B cell (primary cell): ENCODE data around the gene FKBP8. TPM values are rescaled to one million over a fixed set of nuclear protein-coding genes. Genes with fewer than 3 reads are reported as not detected.

Source experiments
- ATAC-seq: fragments of 200-7000 bp; cut with Tn5 transposase; one replicate; pipeline ENCODE4 v1.10.0; 2021; ENCODE audit warnings: low read depth, mild to moderate bottlenecking, moderate number of reproducible peaks, moderate library complexity
- CTCF ChIA-PET: fragments of 350-600 bp; sonication (Branson Sonifier 250); formaldehyde crosslinking; loops from one replicate; lab custom pipeline; 2021; ENCODE audit warnings: antibody characterized with exemption, inconsistent platforms; lab: Charles Lee
- POLR2A ChIA-PET: fragments of 350-600 bp; sonication (Branson Sonifier 250); formaldehyde crosslinking; loops from one replicate; lab custom pipeline; 2021; ENCODE audit warnings: antibody characterized with exemption; lab: Charles Lee
- DNase-seq: peaks from one replicate; pipeline ENCODE4 v3.0.0; 2013
- H2AFZ ChIP-seq: 2 replicates; pipeline ENCODE4 v1.6.1; 2012; ENCODE audit warnings: mild to moderate bottlenecking, low read depth, low read length; ENCODE audit not compliant: insufficient read depth, poor library complexity, severe bottlenecking
- H3K27ac ChIP-seq, 2 donors: 1 replicate in 1 of 2; 2 replicates in 1 of 2; pipeline ENCODE4 v1.5.1; 2012 to 2013; ENCODE audit warnings: low read length in 2 of 2, mild to moderate bottlenecking in 2 of 2, moderate library complexity in 1 of 2
- H3K27me3 ChIP-seq, 4 experiments: fragments of 200-600 bp in 1 of 4; sonication (generic) in 1 of 4; replicated peaks in 1 of 4; 1 replicate in 2 of 4; 2 replicates in 2 of 4; pipeline versions ENCODE4 v1.6.1 to v1.7.0; 2013 to 2016; ENCODE audit warnings: low read length in 3 of 4, mild to moderate bottlenecking in 2 of 4, mixed read lengths in 1 of 4, moderate library complexity in 1 of 4; ENCODE audit not compliant: insufficient read depth in 4 of 4, control insufficient read depth in 3 of 4; ENCODE audit errors: control extremely low read depth in 1 of 4
- H3K36me3 ChIP-seq, 2 experiments: replicated peaks in 1 of 2; 1 replicate in 1 of 2; 2 replicates in 1 of 2; pipeline versions ENCODE4 v1.6.1 to v1.7.1; 2013; ENCODE audit warnings: low read length in 1 of 2; ENCODE audit not compliant: insufficient read depth in 2 of 2, control insufficient read depth in 1 of 2; ENCODE audit errors: control extremely low read depth in 1 of 2, extremely low read depth in 1 of 2
- H3K4me1 ChIP-seq, 2 donors: fragments of 200-600 bp in 1 of 2; sonication (generic) in 1 of 2; 1 replicate in 1 of 2; 2 replicates in 1 of 2; pipeline versions ENCODE4 v1.5.1 to v1.6.1; 2013 to 2017; ENCODE audit warnings: low read length in 2 of 2; ENCODE audit not compliant: control insufficient read depth in 2 of 2, insufficient read depth in 2 of 2
- H3K4me2 ChIP-seq: replicated peaks from 2 replicates; pipeline ENCODE3; 2012; ENCODE audit warnings: mild to moderate bottlenecking, low read depth, low read length; ENCODE audit not compliant: poor library complexity, severe bottlenecking
- H3K4me3 ChIP-seq, 5 experiments: fragments of 200-600 bp in 1 of 5; sonication (generic) in 1 of 5; 1 replicate in 3 of 5; 2 replicates in 2 of 5; pipeline versions ENCODE4 v1.5.1 to v1.7.0; 2011 to 2016; ENCODE audit warnings: low read length in 4 of 5, mild to moderate bottlenecking in 4 of 5, low read depth in 2 of 5, control low read depth in 1 of 5, moderate library complexity in 1 of 5; ENCODE audit not compliant: insufficient read depth in 1 of 5; ENCODE audit errors: control extremely low read depth in 1 of 5, extremely low read depth in 1 of 5
- H3K79me2 ChIP-seq: fragments of 200-600 bp; sonication (generic); one replicate; pipeline ENCODE4 v1.6.0; 2016; ENCODE audit warnings: low read length; ENCODE audit not compliant: control insufficient read depth, insufficient read depth
- H3K9ac ChIP-seq: fragments of 200-600 bp; sonication (generic); 2 replicates; pipeline ENCODE4 v1.6.1; 2017; ENCODE audit warnings: mild to moderate bottlenecking, low read length, moderate library complexity
- H3K9me3 ChIP-seq, 3 donors: one replicate each; pipeline versions ENCODE4 v1.6.1 to v1.7.1; 2013; ENCODE audit warnings: low read length in 2 of 3; ENCODE audit not compliant: control insufficient read depth in 2 of 3, insufficient read depth in 1 of 3; ENCODE audit errors: control extremely low read depth in 1 of 3
- H4K20me1 ChIP-seq: 2 replicates; pipeline ENCODE4 v1.6.0; 2012; ENCODE audit warnings: mild to moderate bottlenecking, low read length; ENCODE audit not compliant: insufficient read depth, control insufficient read depth, poor library complexity, severe bottlenecking
- H3K27ac Mint-ChIP-seq: one replicate; pipeline ENCODE4 v1.8.0; 2021; ENCODE audit warnings: mixed read lengths
- H3K27me3 Mint-ChIP-seq: one replicate; pipeline ENCODE4 v1.8.0; 2021; ENCODE audit warnings: mixed read lengths
- H3K4me1 Mint-ChIP-seq: one replicate; pipeline ENCODE4 v1.8.0; 2021; ENCODE audit warnings: mixed read lengths
- H3K4me3 Mint-ChIP-seq: one replicate; pipeline ENCODE4 v1.8.0; 2021; ENCODE audit warnings: mixed read lengths
- H3K9me3 Mint-ChIP-seq: one replicate; pipeline ENCODE4 v1.8.0; 2022; ENCODE audit warnings: mixed read lengths; ENCODE audit not compliant: insufficient read depth
- CTCF ChIP-seq: fragments of 200-600 bp; IDR thresholded peaks from one replicate; pipeline ENCODE4 v1.8.0; 2022; ENCODE audit warnings: antibody characterized with exemption, mild to moderate bottlenecking
- EZH2 ChIP-seq: IDR thresholded peaks from 2 replicates; pipeline ENCODE4 v1.6.1; 2012; ENCODE audit warnings: borderline replicate concordance, low read depth, mild to moderate bottlenecking, moderate library complexity, low read length; ENCODE audit not compliant: insufficient read depth, poor library complexity, severe bottlenecking
- WGBS: methylation state at CpG from one replicate; pipeline ENCODE4 v1.1.5; 2013; ENCODE audit warnings: missing lambda C conversion rate; ENCODE audit not compliant: insufficient coverage; 5-methylcytosine and 5-hydroxymethylcytosine counted together
- intact Hi-C: fragments of 100-400 bp; cut with micrococcal nuclease; formaldehyde crosslinking; loops from one replicate; pipeline ENCODE4 v1.10.0; 2022
- polyA plus RNA-seq: library from polyadenylated mRNA; depleted of rRNA; stranded (reverse); fragments of >200 nt; gene quantifications from 2 replicates; pipeline ENCODE4 v1.2.3, GENCODE V29; 2012
- total RNA-seq, 2 donors: library from RNA; stranded (reverse); fragments of 120-200 nt in 1 of 2; gene quantifications; 1 replicate in 1 of 2; 2 replicates in 1 of 2; pipeline versions ENCODE4 v1.2.3 to v1.2.4, GENCODE V29; 2013 to 2022

FKBP8 gene
- total and polyA plus RNA-seq, 2 donors (not counting 1 experiment from before 2014, with no cell fraction given), result 148 to 163 TPM

GRCh38 chr19:18519962-18520847 is 23.2 kb downstream of the FKBP8 start:
- Histone ChIP-seq H3K4me2 (peak overlapping the region; percentile 97), H3K4me1 (peaks cover 7 to 27% of the 10 kb centered on the region in 2 donors), H3K4me3 (peak overlapping the region; percentile 78 to 97 (median 89)), H3K79me2 (peaks cover 65% of the 10 kb centered on the region), H3K9me3 (no peaks in the 10 kb centered on the region), H3K9ac (peak overlapping the region; percentile 99), H2AFZ (peak overlapping the region; percentile 80), H4K20me1 (peaks cover 50% of the 10 kb centered on the region), H3K36me3 (peaks cover 0 to 4% of the 10 kb centered on the region in 2 experiments), H3K27ac (peak overlapping the region; percentile 95 to 98), H3K27me3 (no peaks in the 10 kb centered on the region)
- H3K27me3 Mint-ChIP-seq, result no peaks in the 10 kb centered on the region
- ChIA-PET POLR2A (interaction anchor here (0.7 to 4.2 kb wide), 3 partner anchors 37 to 69 kb away, joined by 3 to 44 read pairs (median 19); partner anchors contain the start of genes KXD1, REX1BD and UBA52), CTCF (interaction anchor here (0.6 to 4.4 kb wide), 32 partner anchors 9 to 396 kb away, joined by 3 to 47 read pairs (median 4); partner anchors contain the start of genes KXD1, REX1BD, UBA52 and UPF1)
- peak overlapping the region; percentile 90 for H3K4me3 Mint-ChIP-seq
- 42% methylated on average over 7 of the region's 22 CpGs for WGBS
- peak overlapping the region; percentile 95 for H3K27ac Mint-ChIP-seq
- ATAC-seq (no peak), DNase-seq (peak; percentile 77)
- H3K9me3 Mint-ChIP-seq, result no peaks in the 10 kb centered on the region
- TF ChIP-seq EZH2 (no peak), CTCF (peak; percentile 85)
- intact Hi-C loops, result loop anchor here (5.0 kb wide), 4 partner anchors 327 to 1293 kb away; partner anchors contain the start of genes ARMC6, MPV17L2, OCEL1 and SUGP2
- peaks cover 28% of the 10 kb centered on the region for H3K4me1 Mint-ChIP-seq
